Stimulated activated naive CD4-positive, alpha-beta T cell treated with Interleukin-2 at 50 U/mL for 16 hours (primary cell): ENCODE results near the gene DIP2B.
"Not testable (repeated sequence)": the region's sequence is repeated elsewhere in the genome, so short reads cannot be mapped to it uniquely, and the experiment has no call there.

Experiments
- DNase-seq: peaks from one replicate; lab custom pipeline; 2025; lab: John Stamatoyannopoulos, UW

Gene DIP2B

GRCh38 chr12:50678650-50679365, 174.0 kb downstream of the DIP2B start:
- no peak for DNase-seq

GRCh38 chr12:50679612-50680011, 174.8 kb downstream of the DIP2B start:
- DNase-seq, result no peak

- not testable (repeated sequence) for DNase-seq
Observed at GRCh38 chr12:50681064-50681463, 176.3 kb downstream of the DIP2B start.

GRCh38 chr12:50685641-50686040, 180.9 kb downstream of the DIP2B start:
- no peak for DNase-seq

- DNase-seq, result no peak
Observed at GRCh38 chr12:50686406-50686805, 181.6 kb downstream of the DIP2B start.

- DNase-seq, result no peak
Observed at GRCh38 chr12:50686976-50687375, 182.2 kb downstream of the DIP2B start.

GRCh38 chr12:50689437-50689836, 184.7 kb downstream of the DIP2B start:
- DNase-seq, result no peak

- no peak for DNase-seq
Observed at GRCh38 chr12:50690925-50691324, 186.1 kb downstream of the DIP2B start.

GRCh38 chr12:50695961-50696360, 191.2 kb downstream of the DIP2B start:
- no peak for DNase-seq

GRCh38 chr12:50696931-50697330, 192.1 kb downstream of the DIP2B start:
- DNase-seq, result no peak

GRCh38 chr12:50699154-50699553, 194.4 kb downstream of the DIP2B start:
- no peak for DNase-seq

- no peak for DNase-seq
Observed at GRCh38 chr12:50699940-50700339, 195.2 kb downstream of the DIP2B start.

GRCh38 chr12:50706606-50707005, 201.8 kb downstream of the DIP2B start:
- DNase-seq, result no peak

GRCh38 chr12:50707396-50707795, 202.6 kb downstream of the DIP2B start:
- no peak for DNase-seq

GRCh38 chr12:50708631-50709030, 203.8 kb downstream of the DIP2B start:
- DNase-seq, result no peak

GRCh38 chr12:50711121-50711520, 206.3 kb downstream of the DIP2B start:
- DNase-seq, result no peak

- DNase-seq, result no peak
Observed at GRCh38 chr12:50715174-50715573, 210.4 kb downstream of the DIP2B start.

GRCh38 chr12:50718760-50719159, 214.0 kb downstream of the DIP2B start:
- DNase-seq, result no peak

- no peak for DNase-seq
Observed at GRCh38 chr12:50720085-50720484, 215.3 kb downstream of the DIP2B start.

- DNase-seq, result no peak
Observed at GRCh38 chr12:50720501-50720900, 215.7 kb downstream of the DIP2B start.

GRCh38 chr12:50723865-50724264, 219.1 kb downstream of the DIP2B start:
- DNase-seq, result no peak

- DNase-seq, result no peak
Observed at GRCh38 chr12:50725011-50725942, 220.5 kb downstream of the DIP2B start.

GRCh38 chr12:50727466-50727865, 222.7 kb downstream of the DIP2B start:
- DNase-seq, result no peak
